K562 (cell line): ENCODE data around the gene TMEM203. TPM values are rescaled to one million over a fixed set of nuclear protein-coding genes. Genes with fewer than 3 reads are reported as not detected.

ENCODE experiments used
- ATAC-seq: fragments of 200-7000 bp; cut with Tn5 transposase; 3 replicates; pipeline ENCODE4 v1.9.1; 2020; ENCODE audit warnings: moderate library complexity
- BruUV-seq: library from RNA; stranded (reverse); fragments of 400-500 nt; replicated peaks from 2 replicates; lab custom pipeline; 2021; lab: Mats Ljungman, UMichigan
- CTCF ChIA-PET: fragments of 300-600 bp; formaldehyde crosslinking; extraction: SDS; loops from one replicate; lab custom pipeline; 2021; ENCODE audit warnings: low intra/inter-chr PET ratio; lab: Yijun Ruan, JAX
- POLR2A ChIA-PET: fragments of 300-600, 350-650 bp; sonication (Branson Sonifier 250); formaldehyde crosslinking; extraction: SDS; loops from one replicate; lab custom pipeline; 2021; ENCODE audit warnings: antibody characterized with exemption, inconsistent platforms; lab: Yijun Ruan, JAX
- DNase-seq, 4 experiments: peaks; one replicate each; pipeline versions ENCODE4 v3.0.0 to v3.0.0-alpha.2; 2011 to 2018; ENCODE audit warnings: low spot score in 3 of 4, mixed read lengths in 3 of 4; ENCODE audit errors: extremely low read depth in 1 of 4
- FAIRE-seq: peaks from 2 replicates; lab custom pipeline; 2011; peaks lifted over from hg19 to GRCh38; lab: Jason Lieb, UNC
- H2AFZ ChIP-seq: 2 replicates; pipeline ENCODE4 v1.6.0; 2011; ENCODE audit warnings: low read depth, low read length, control low read depth, inconsistent platforms
- H3K27ac ChIP-seq: fragments of 200-600 bp; 3 replicates; pipeline ENCODE4 v1.8.0; 2011; ENCODE audit warnings: low read depth, mild to moderate bottlenecking, control low read depth, inconsistent platforms, low read length, moderate library complexity, mixed read lengths; ENCODE audit errors: extremely low read depth
- H3K27me3 ChIP-seq, 2 experiments: fragments of 300-600 bp in 1 of 2; 2 replicates in 1 of 2; 3 replicates in 1 of 2; pipeline versions ENCODE4 v1.6.0 to v1.8.0; 2011; ENCODE audit warnings: inconsistent platforms in 2 of 2, low read length in 2 of 2, mild to moderate bottlenecking in 1 of 2, mixed read lengths in 1 of 2, moderate library complexity in 1 of 2; ENCODE audit not compliant: control insufficient read depth in 2 of 2, insufficient read depth in 2 of 2
- H3K36me3 ChIP-seq: fragments of 300-600 bp; 3 replicates; pipeline ENCODE4 v1.8.0; 2011; ENCODE audit warnings: mild to moderate bottlenecking, low read length, inconsistent platforms; ENCODE audit not compliant: control insufficient read depth, insufficient read depth
- H3K4me1 ChIP-seq, 2 experiments: fragments of 200-600 bp in 1 of 2; replicated peaks in 1 of 2; 2 replicates in 1 of 2; 3 replicates in 1 of 2; pipeline versions ENCODE4 v1.5.1 to v1.8.0; 2011; ENCODE audit warnings: inconsistent platforms in 2 of 2, low read length in 2 of 2, mild to moderate bottlenecking in 1 of 2, mixed read lengths in 1 of 2, moderate library complexity in 1 of 2; ENCODE audit not compliant: control insufficient read depth in 2 of 2, insufficient read depth in 2 of 2
- H3K4me2 ChIP-seq: 2 replicates; pipeline ENCODE4 v1.6.1; 2011; ENCODE audit warnings: low read length, control low read depth, inconsistent platforms, mixed read lengths; ENCODE audit not compliant: insufficient read depth
- H3K4me3 ChIP-seq: fragments of 200-600 bp; sonication (generic), shearing (Covaris generic); 2 replicates; pipeline ENCODE4 v1.5.1; 2016; ENCODE audit warnings: control low read depth, inconsistent platforms
- H3K79me2 ChIP-seq: fragments of 200-600 bp; 3 replicates; pipeline ENCODE4 v1.8.0; 2011; ENCODE audit warnings: low read length, inconsistent platforms; ENCODE audit not compliant: control insufficient read depth, insufficient read depth
- H3K9ac ChIP-seq, 2 experiments: 2 replicates each; pipeline versions ENCODE4 v1.6.0 to v1.6.1; 2011; ENCODE audit warnings: low read depth in 2 of 2, low read length in 2 of 2, control low read depth in 1 of 2, inconsistent platforms in 1 of 2, mild to moderate bottlenecking in 1 of 2, mixed read lengths in 1 of 2; ENCODE audit not compliant: insufficient read depth in 1 of 2
- H3K9me1 ChIP-seq: one replicate; pipeline ENCODE4 v1.6.0; 2011; ENCODE audit warnings: inconsistent platforms, mild to moderate bottlenecking, low read length, moderate library complexity; ENCODE audit not compliant: control insufficient read depth, insufficient read depth
- H3K9me3 ChIP-seq: replicated peaks from 2 replicates; pipeline ENCODE4 v1.5.1; 2011; ENCODE audit warnings: low read depth, low read length, inconsistent platforms; ENCODE audit not compliant: control insufficient read depth, insufficient read depth
- H4K20me1 ChIP-seq: replicated peaks from 2 replicates; pipeline ENCODE4 v1.6.1; 2011; ENCODE audit warnings: low read length, inconsistent platforms, mixed read lengths; ENCODE audit not compliant: control insufficient read depth, insufficient read depth
- KAT8 ChIP-seq: fragments of 450-650 bp; IDR thresholded peaks from 2 replicates; pipeline ENCODE4 v1.6.1; 2016; ENCODE audit warnings: low read depth, mild to moderate bottlenecking
- RBFOX2 ChIP-seq: fragments of 200-400 bp; formaldehyde crosslinking; IDR thresholded peaks from 2 replicates; pipeline ENCODE4 v1.6.1; 2017; ENCODE audit warnings: low read depth, mild to moderate bottlenecking, low read length, moderate library complexity
- ZFP36 ChIP-seq: fragments of 150-350 bp; IDR thresholded peaks from 2 replicates; pipeline ENCODE4 v1.6.1; 2018; ENCODE audit warnings: low read length, low read depth; ENCODE audit not compliant: partially characterized antibody
- WGBS: fragments of 100-300 bp; shearing (Covaris generic); methylation state at CpG from one replicate; pipeline ENCODE4 v1.1.6; 2016; ENCODE audit warnings: low coverage, mixed read lengths; ENCODE audit not compliant: insufficient coverage; ENCODE audit errors: missing lambda C conversion rate; 5-methylcytosine and 5-hydroxymethylcytosine counted together
- in situ Hi-C: fragments of 300-500 bp; cut with MboI; formaldehyde crosslinking; loops from 4 replicates; pipeline ENCODE4 v1.15.0; 2018; ENCODE audit warnings: inconsistent platforms, mixed read lengths
- intact Hi-C: fragments of 100-400 bp; cut with micrococcal nuclease; formaldehyde crosslinking; loops from 2 replicates; pipeline ENCODE4 v1.14.2; 2022
- polyA plus RNA-seq, 8 experiments: library from polyadenylated mRNA; depleted of rRNA in 4 of 8; stranded (reverse) in 5 of 8; unstranded in 3 of 8; fragments of >200 nt; fragmentation: Nextera tagmentation in 2 of 8; fragmentation: Illumina TruSeq in 1 of 8; extraction: Ambion mirVana in 2 of 8; extraction: Trizol in 1 of 8; gene quantifications; 2 replicates each; pipeline versions ENCODE4 v1.2.1 to v1.2.3, GENCODE V29; 2011 to 2014; ENCODE audit warnings: inconsistent platforms in 1 of 8, missing spikeins in 1 of 8
- total RNA-seq, 7 experiments: library from RNA; depleted of rRNA in 6 of 7; stranded (reverse); fragments of >200 nt in 6 of 7; fragmentation: Illumina TruSeq in 2 of 7; extraction: Trizol in 2 of 7; gene quantifications; 2 replicates each; pipeline versions ENCODE4 v1.2.1 to v1.2.3, GENCODE V29; 2011 to 2021; ENCODE audit warnings: low replicate concordance in 1 of 7
- TF ChIP-seq, protein P1 (sequence below): fragments of 250-450 bp; sonication (Bioruptor Pico); IDR thresholded peaks from 2 replicates; pipeline ENCODE4 v1.8.0; 2021; ENCODE audit warnings: moderate library complexity, mild to moderate bottlenecking, inconsistent platforms

TMEM203 gene
- total and polyA plus RNA-seq, 9 of the 15 experiments (the other 6 are each of a cell fraction or from before 2014, with no cell fraction given), result 8.8 to 59.5 (median 37.6) TPM

DNA sequence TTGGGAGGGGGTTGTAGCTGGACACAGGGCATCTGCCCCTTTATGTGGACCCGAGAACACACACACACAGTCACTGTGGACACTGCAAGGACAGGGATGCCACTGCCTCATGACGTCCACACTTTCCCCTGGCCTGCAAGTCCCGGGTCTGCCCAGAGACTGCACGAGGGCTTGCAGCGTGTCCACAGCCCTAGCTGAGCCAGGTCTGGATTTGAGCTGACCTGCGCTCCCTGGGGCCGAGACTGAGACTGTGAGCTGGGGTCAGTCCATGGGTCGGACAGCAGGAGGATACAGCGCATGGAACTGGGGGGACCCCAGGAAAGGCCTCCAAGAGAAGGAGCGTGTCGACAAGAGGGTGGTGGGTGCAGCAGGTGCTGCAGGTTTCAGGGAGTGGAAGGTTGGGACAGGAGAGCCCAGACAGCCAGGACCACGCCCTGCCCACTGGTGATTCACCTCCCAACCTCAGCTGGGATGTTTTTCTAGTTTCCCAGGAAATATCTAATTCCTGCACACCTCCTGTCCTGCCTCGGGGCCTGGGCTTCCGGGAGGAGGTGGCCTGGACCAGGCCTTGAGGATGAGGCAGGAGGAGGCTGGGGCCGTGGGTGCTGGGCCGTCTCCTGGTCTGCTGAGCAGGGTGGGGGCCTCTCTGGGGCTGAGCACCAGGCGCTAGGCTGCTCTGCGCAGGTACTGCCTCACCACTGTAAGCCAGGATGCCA lies 21.0 kb upstream of the TMEM203 start:
- no peak overlapping the region for H2AFZ ChIP-seq

More for the DNA sequence above, 21.0 kb upstream of the TMEM203 start:
- peak overlapping the region in 1 of 2 experiments; percentile 81; a peak in 1 of 4 replicates for H3K9ac ChIP-seq
- H3K27ac ChIP-seq, result no peak overlapping the region
- H3K4me2 ChIP-seq, result no peak overlapping the region
- 35% methylated on average over 15 of the region's 18 CpGs for WGBS
- TF ChIP-seq ZFP36, result peak; percentile 12
- no peak for TF ChIP-seq KAT8
- TF ChIP-seq, protein P1, sequence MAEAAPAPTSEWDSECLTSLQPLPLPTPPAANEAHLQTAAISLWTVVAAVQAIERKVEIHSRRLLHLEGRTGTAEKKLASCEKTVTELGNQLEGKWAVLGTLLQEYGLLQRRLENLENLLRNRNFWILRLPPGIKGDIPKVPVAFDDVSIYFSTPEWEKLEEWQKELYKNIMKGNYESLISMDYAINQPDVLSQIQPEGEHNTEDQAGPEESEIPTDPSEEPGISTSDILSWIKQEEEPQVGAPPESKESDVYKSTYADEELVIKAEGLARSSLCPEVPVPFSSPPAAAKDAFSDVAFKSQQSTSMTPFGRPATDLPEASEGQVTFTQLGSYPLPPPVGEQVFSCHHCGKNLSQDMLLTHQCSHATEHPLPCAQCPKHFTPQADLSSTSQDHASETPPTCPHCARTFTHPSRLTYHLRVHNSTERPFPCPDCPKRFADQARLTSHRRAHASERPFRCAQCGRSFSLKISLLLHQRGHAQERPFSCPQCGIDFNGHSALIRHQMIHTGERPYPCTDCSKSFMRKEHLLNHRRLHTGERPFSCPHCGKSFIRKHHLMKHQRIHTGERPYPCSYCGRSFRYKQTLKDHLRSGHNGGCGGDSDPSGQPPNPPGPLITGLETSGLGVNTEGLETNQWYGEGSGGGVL (CRISPR knock-in tag), result no peak
- TF ChIP-seq RBFOX2, result 0 out of 2 replicates have a peak, but pooled peaks have one; percentile 2
- H3K9me1 ChIP-seq, result no peaks in the 10 kb centered on the region
- in situ Hi-C loops (loop anchor here (5.0 to 25.0 kb wide), 3 partner anchors 39 to 439 kb away; partner anchors contain the start of genes ANAPC2, CCDC183, SSNA1 and TMEM141), intact Hi-C loops (loop anchor here (1.0 to 2.0 kb wide), 3 partner anchors 38 to 176 kb away; partner anchors contain the start of genes ANAPC2 and SSNA1)
- FAIRE-seq, result no peak
- H4K20me1 ChIP-seq, result no peaks in the 10 kb centered on the region
- H3K4me1 ChIP-seq, result peaks cover 21 to 96% of the 10 kb centered on the region in 2 experiments
- no peak overlapping the region for H3K4me3 ChIP-seq
- POLR2A ChIA-PET, result interaction anchor here (0.7 to 1.9 kb wide), 4 partner anchors 14 to 40 kb away, joined by 3 to 6 read pairs (median 4); partner anchors contain the start of genes ANAPC2, SSNA1 and TUBB4B
- no peak for ATAC-seq
- no peaks in the 10 kb centered on the region for H3K36me3 ChIP-seq
- BruUV-seq, result no TSS peak
- CTCF ChIA-PET, result interaction anchor here (0.8 to 2.6 kb wide), 5 partner anchors 38 to 181 kb away, joined by 3 to 19 read pairs (median 5); partner anchors contain the start of genes ANAPC2, MAN1B1, NPDC1 and SSNA1
- no peak for DNase-seq
- no peaks in the 10 kb centered on the region for H3K27me3 ChIP-seq
- no peaks in the 10 kb centered on the region for H3K79me2 ChIP-seq
- no peaks in the 10 kb centered on the region for H3K9me3 ChIP-seq
